Measurements from ENCODE around the gene PTPRK.

Gene PTPRK

DNA sequence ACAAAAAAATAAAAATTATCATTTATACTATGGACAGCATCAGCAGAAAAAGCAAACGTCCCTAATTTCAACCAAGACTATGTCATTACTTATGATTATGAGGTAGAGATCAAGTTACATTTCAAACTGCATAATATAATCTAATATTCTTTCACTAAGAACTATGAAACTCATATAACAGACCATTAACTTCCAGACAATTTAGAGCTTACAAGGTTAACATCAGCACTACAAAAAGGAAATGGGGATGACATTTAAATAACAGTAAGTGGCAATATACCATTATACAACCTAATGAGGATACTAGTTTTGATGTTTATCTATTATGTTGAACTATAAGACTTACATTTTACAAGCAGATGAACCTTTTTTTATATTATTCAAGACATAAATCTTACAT is 358.6 kb downstream of the PTPRK start:
- no peaks in the 10 kb centered on the region for H3K36me3 ChIP-seq
- peaks cover 15% of the 10 kb centered on the region for H3K4me1 ChIP-seq
- no peak overlapping the region for H3K4me3 ChIP-seq (ENCODE audit: low read depth, low read length)
- H3K9me3 ChIP-seq: no peaks in the 10 kb centered on the region
- no peaks in the 10 kb centered on the region for H3K27me3 ChIP-seq
- TF ChIP-seq CTCF (IDR thresholded peaks at IDR 0.05; ENCODE audit: low read depth, low read length): no peak
- DNase-seq: no peak

DNA sequence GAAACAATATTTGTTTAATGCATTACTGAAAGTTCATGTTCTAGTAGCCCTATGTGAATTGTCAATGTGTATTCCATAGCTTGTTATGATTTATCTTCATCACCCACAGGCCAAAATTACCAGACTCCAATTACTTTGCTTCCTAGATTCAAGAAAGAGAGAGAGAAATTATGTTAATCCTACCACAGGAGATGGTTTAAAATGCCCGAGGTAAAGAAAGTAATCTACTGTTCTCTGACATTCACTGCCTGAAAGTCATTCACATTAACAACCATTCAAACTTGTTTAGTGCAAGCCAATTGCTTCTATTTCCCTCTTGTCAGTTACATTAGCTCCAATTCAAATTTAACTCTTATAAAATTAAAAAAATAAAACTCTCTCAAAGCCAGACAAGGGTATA is 359.1 kb downstream of the PTPRK start:
- Histone ChIP-seq H3K9me3 (no peaks in the 10 kb centered on the region), H3K4me3 (ENCODE audit: low read depth, low read length) (no peak overlapping the region), H3K27me3 (no peaks in the 10 kb centered on the region), H3K4me1 (peaks cover 15% of the 10 kb centered on the region), H3K36me3 (no peaks in the 10 kb centered on the region)
- no peak for DNase-seq
- no peak for TF ChIP-seq CTCF (IDR thresholded peaks at IDR 0.05; ENCODE audit: low read depth, low read length)

DNA sequence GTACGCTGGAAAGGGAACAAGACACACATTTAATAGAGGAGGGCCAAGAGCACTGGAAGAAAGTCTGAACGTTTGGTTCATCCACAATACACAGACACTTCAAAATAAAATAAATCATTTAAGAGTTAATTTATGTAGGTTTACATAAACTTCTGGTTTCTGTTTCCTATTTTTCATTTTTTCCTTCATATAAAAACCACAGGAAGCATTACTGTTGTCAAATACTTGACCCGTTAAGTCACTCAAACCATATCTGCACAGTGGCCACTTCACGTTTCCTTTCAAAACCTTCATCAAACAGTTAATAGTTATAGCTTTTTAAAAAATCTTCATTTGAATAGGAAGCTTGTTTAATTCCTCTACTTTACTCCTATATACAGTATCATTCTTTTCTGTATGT is 361.9 kb downstream of the PTPRK start:
- Histone ChIP-seq H3K36me3 (no peaks in the 10 kb centered on the region), H3K27me3 (no peaks in the 10 kb centered on the region), H3K9me3 (no peaks in the 10 kb centered on the region), H3K4me3 (ENCODE audit: low read depth, low read length) (no peak overlapping the region), H3K4me1 (peaks cover 12% of the 10 kb centered on the region)
- TF ChIP-seq CTCF (IDR thresholded peaks at IDR 0.05; ENCODE audit: low read depth, low read length): no peak
- no peak for DNase-seq

DNA sequence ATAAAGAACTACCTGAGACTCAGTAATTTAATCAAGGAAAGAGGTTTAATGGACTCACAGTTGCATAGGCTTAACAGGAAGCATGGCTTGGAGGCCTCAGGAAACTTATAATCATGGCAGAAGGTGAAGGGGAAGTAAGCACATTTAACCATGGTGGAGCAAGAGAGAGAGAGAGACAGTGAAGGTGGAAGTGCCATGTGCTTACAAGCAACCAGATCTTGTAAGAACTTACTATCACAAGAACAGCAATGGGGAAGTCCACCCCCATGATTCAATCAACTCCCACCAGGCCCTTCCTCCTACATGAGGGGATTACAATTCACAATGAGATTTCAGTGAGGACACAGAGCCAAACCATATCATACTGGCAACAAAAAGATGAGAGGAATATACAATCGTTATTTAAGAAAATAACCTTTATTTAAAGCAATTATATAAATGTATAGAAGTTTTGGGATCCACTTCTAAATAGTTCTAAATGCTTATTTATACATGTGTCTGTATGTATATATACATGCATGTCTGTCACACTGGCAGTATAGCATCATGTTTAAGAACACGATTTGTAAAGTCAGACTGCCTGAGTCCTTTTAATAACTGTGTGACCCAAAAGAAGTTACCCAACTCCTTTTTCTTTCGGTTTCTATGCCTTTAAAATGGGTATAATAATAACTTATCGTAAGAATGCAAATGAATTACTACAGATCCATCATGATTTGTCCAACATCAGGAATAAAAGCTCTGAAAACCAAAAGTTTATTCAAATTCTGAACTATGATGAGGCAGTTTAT is 363.9 kb downstream of the PTPRK start:
- Histone ChIP-seq H3K36me3 (no peaks in the 10 kb centered on the region), H3K27me3 (no peaks in the 10 kb centered on the region), H3K4me3 (ENCODE audit: low read depth, low read length) (no peak overlapping the region), H3K9me3 (no peaks in the 10 kb centered on the region), H3K4me1 (peaks cover 12% of the 10 kb centered on the region)
- no peak for TF ChIP-seq CTCF (IDR thresholded peaks at IDR 0.05; ENCODE audit: low read depth, low read length)
- no peak for DNase-seq

DNA sequence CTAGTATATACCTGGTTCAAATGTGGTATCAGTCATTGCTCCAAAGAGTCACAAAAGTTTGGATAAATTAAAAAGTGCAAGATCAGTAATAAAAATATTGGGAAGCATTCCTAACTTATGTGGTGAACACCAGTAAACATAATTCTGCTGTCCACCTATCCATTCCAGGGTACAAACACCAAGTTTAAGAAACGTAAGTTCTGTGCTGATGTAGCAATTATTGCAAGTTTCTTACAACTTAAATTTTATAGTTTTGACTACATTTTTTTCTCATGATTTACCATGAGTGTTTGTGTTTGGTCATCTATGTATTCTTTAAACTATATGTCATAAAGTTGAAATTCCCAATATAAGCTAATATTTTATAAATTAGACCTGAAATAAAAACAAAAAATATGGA is 364.6 kb downstream of the PTPRK start:
- H3K9me3 ChIP-seq: no peaks in the 10 kb centered on the region
- no peak for TF ChIP-seq CTCF (IDR thresholded peaks at IDR 0.05; ENCODE audit: low read depth, low read length)
- peaks cover 7% of the 10 kb centered on the region for H3K4me1 ChIP-seq
- no peaks in the 10 kb centered on the region for H3K36me3 ChIP-seq
- no peak overlapping the region for H3K4me3 ChIP-seq (ENCODE audit: low read depth, low read length)
- no peak for DNase-seq
- H3K27me3 ChIP-seq: no peaks in the 10 kb centered on the region

GRCh38 chr6:128152551-128152950 is 367.8 kb downstream of the PTPRK start:
- H3K36me3 ChIP-seq: no peaks in the 10 kb centered on the region
- no peak for DNase-seq
- no peak overlapping the region for H3K4me3 ChIP-seq (ENCODE audit: low read depth, low read length)
- H3K9me3 ChIP-seq: no peaks in the 10 kb centered on the region
- H3K27me3 ChIP-seq: no peaks in the 10 kb centered on the region
- no peaks in the 10 kb centered on the region; the same call in 1 of the 2 replicates for H3K4me1 ChIP-seq
- no peak for TF ChIP-seq CTCF (IDR thresholded peaks at IDR 0.05; ENCODE audit: low read depth, low read length)

All from BE2C (cell line).